ENCODE measurements around the gene VTN.

The VTN gene

GRCh38 chr17:28324267-28324745 is 45.8 kb downstream of the VTN start:
- TF ChIP-seq CSDC2 (CRISPR knock-in tag; IDR thresholded peaks at IDR 0.05) (no peak), OSR1 (CRISPR knock-in tag; IDR thresholded peaks at IDR 0.05) (no peak), SNAI2 (CRISPR knock-in tag; IDR thresholded peaks at IDR 0.05) (no peak), ZC3H10 (CRISPR knock-in tag; IDR thresholded peaks at IDR 0.05) (no peak), PPARA (CRISPR knock-in tag; IDR thresholded peaks at IDR 0.05; ENCODE audit: borderline replicate concordance) (no peak), RARB (CRISPR knock-in tag; IDR thresholded peaks at IDR 0.05) (no peak), TOX (CRISPR knock-in tag; IDR thresholded peaks at IDR 0.05; ENCODE audit: borderline replicate concordance) (no peak), CSRNP3 (CRISPR knock-in tag; IDR thresholded peaks at IDR 0.05) (no peak), PATZ1 (CRISPR knock-in tag; IDR thresholded peaks at IDR 0.05; ENCODE audit: borderline replicate concordance) (no peak), BACH2 (CRISPR knock-in tag; IDR thresholded peaks at IDR 0.05; ENCODE audit: borderline replicate concordance) (no peak), TSHZ2 (CRISPR knock-in tag; IDR thresholded peaks at IDR 0.05) (no peak), TCF4 (CRISPR knock-in tag; IDR thresholded peaks at IDR 0.05; ENCODE audit: borderline replicate concordance) (no peak), ARNTL (CRISPR knock-in tag; IDR thresholded peaks at IDR 0.05; ENCODE audit: borderline replicate concordance, low read depth) (no peak), POU6F1 (CRISPR knock-in tag; IDR thresholded peaks at IDR 0.05; ENCODE audit: borderline replicate concordance, low read depth) (no peak), ZNF565 (CRISPR knock-in tag; conservative IDR thresholded peaks at IDR 0.05; ENCODE audit: low read depth) (no peak), ZNF8 (CRISPR knock-in tag; IDR thresholded peaks at IDR 0.05) (no peak)
- ATAC-seq: no peak

- no peak for ATAC-seq
Measured at GRCh38 chr17:28320215-28321061, 49.7 kb downstream of the VTN start.

More at GRCh38 chr17:28320215-28321061, 49.7 kb downstream of the VTN start:
- TF ChIP-seq SNAI2 (CRISPR knock-in tag; IDR thresholded peaks at IDR 0.05) (no peak), GLIS3 (CRISPR knock-in tag; IDR thresholded peaks at IDR 0.05) (no peak), TSHZ2 (CRISPR knock-in tag; IDR thresholded peaks at IDR 0.05) (no peak), ZFP30 (CRISPR knock-in tag; IDR thresholded peaks at IDR 0.05) (no peak), TCF4 (CRISPR knock-in tag; IDR thresholded peaks at IDR 0.05; ENCODE audit: borderline replicate concordance) (no peak), POU6F1 (CRISPR knock-in tag; IDR thresholded peaks at IDR 0.05; ENCODE audit: borderline replicate concordance, low read depth) (no peak), ZNF8 (CRISPR knock-in tag; IDR thresholded peaks at IDR 0.05) (no peak), ISL1 (CRISPR knock-in tag; IDR thresholded peaks at IDR 0.05) (no peak), PPARA (CRISPR knock-in tag; IDR thresholded peaks at IDR 0.05; ENCODE audit: borderline replicate concordance) (no peak), OSR1 (CRISPR knock-in tag; IDR thresholded peaks at IDR 0.05) (no peak), ZNF565 (CRISPR knock-in tag; conservative IDR thresholded peaks at IDR 0.05; ENCODE audit: low read depth) (no peak), CREB5 (CRISPR knock-in tag; IDR thresholded peaks at IDR 0.05; ENCODE audit: low read depth) (no peak), ESRRG (CRISPR knock-in tag; IDR thresholded peaks at IDR 0.05) (no peak), ZNF70 (CRISPR knock-in tag; IDR thresholded peaks at IDR 0.05) (no peak), RARB (CRISPR knock-in tag; IDR thresholded peaks at IDR 0.05) (no peak)

Data from SK-N-SH treated with all-trans-retinoic acid at 6 μM for 48 hours (cell line).